Mesendoderm (in vitro differentiated cells): ENCODE results near the gene TGFBRAP1.
A peak's percentile ranks its signal among the peaks of the same experiment; 100 is the strongest.

Experiments
- DNase-seq: peaks from one replicate; pipeline ENCODE4 v3.0.0; 2013
- H2AK5ac ChIP-seq: 2 replicates; pipeline ENCODE4 v1.6.1; 2013; ENCODE audit warnings: low read length, inconsistent platforms
- H2BK120ac ChIP-seq: 2 replicates; pipeline ENCODE4 v1.6.1; 2013; ENCODE audit warnings: low read depth, mild to moderate bottlenecking, low read length, moderate library complexity, mixed read lengths
- H2BK15ac ChIP-seq: replicated peaks from 2 replicates; pipeline ENCODE4 v1.6.1; 2013; ENCODE audit warnings: low read depth, mild to moderate bottlenecking, moderate library complexity
- H2BK5ac ChIP-seq: 2 replicates; pipeline ENCODE4 v1.6.1; 2013; ENCODE audit warnings: low read length, inconsistent platforms
- H3K18ac ChIP-seq: 2 replicates; pipeline ENCODE4 v1.6.1; 2013; ENCODE audit warnings: mild to moderate bottlenecking, low read length, mixed read lengths
- H3K23ac ChIP-seq: one replicate; pipeline ENCODE4 v1.6.1; 2013; ENCODE audit warnings: low read length
- H3K27ac ChIP-seq: 2 replicates; pipeline ENCODE4 v1.5.1; 2013; ENCODE audit warnings: low read depth, mild to moderate bottlenecking, inconsistent platforms, low read length, moderate library complexity
- H3K27me3 ChIP-seq: 2 replicates; pipeline ENCODE4 v1.6.1; 2013; ENCODE audit warnings: low read length, control low read depth, mild to moderate bottlenecking, inconsistent platforms; ENCODE audit not compliant: insufficient read depth, poor library complexity
- H3K36me3 ChIP-seq: 2 replicates; pipeline ENCODE4 v1.6.1; 2013; ENCODE audit warnings: low read length, inconsistent platforms; ENCODE audit not compliant: control insufficient read depth, insufficient read depth
- H3K4ac ChIP-seq: one replicate; pipeline ENCODE4 v1.6.1; 2013; ENCODE audit warnings: low read depth, mild to moderate bottlenecking, low read length, moderate library complexity
- H3K4me1 ChIP-seq: 2 replicates; pipeline ENCODE4 v1.6.1; 2013; ENCODE audit warnings: low read depth, low read length, inconsistent platforms; ENCODE audit not compliant: control insufficient read depth
- H3K4me2 ChIP-seq: 2 replicates; pipeline ENCODE4 v1.6.1; 2013; ENCODE audit warnings: low read length
- H3K4me3 ChIP-seq: 2 replicates; pipeline ENCODE4 v1.5.1; 2013; ENCODE audit warnings: mild to moderate bottlenecking, low read length
- H3K56ac ChIP-seq: one replicate; pipeline ENCODE4 v1.6.1; 2013; ENCODE audit warnings: low read length
- H3K79me1 ChIP-seq: 2 replicates; pipeline ENCODE4 v1.6.1; 2013; ENCODE audit warnings: low read length, inconsistent platforms
- H3K79me2 ChIP-seq: 2 replicates; pipeline ENCODE4 v1.6.1; 2013; ENCODE audit warnings: mild to moderate bottlenecking, low read length; ENCODE audit not compliant: control insufficient read depth, insufficient read depth
- H3K9ac ChIP-seq: 2 replicates; pipeline ENCODE4 v1.6.1; 2013; ENCODE audit warnings: low read length, inconsistent platforms
- H4K5ac ChIP-seq: one replicate; pipeline ENCODE4 v1.6.1; 2013; ENCODE audit warnings: low read length
- H4K8ac ChIP-seq: one replicate; pipeline ENCODE4 v1.6.1; 2013; ENCODE audit warnings: low read depth, mild to moderate bottlenecking, control low read depth, low read length, moderate library complexity
- WGBS: extraction: QIAGEN DNeasy Blood & Tissue Kit; methylation state at CpG from one replicate; pipeline ENCODE4 v1.1.7; 2013; ENCODE audit warnings: low lambda C conversion rate, missing lambda C conversion rate; ENCODE audit not compliant: insufficient coverage; ENCODE audit errors: extremely low coverage; 5-methylcytosine and 5-hydroxymethylcytosine counted together

TGFBRAP1 gene

DNA sequence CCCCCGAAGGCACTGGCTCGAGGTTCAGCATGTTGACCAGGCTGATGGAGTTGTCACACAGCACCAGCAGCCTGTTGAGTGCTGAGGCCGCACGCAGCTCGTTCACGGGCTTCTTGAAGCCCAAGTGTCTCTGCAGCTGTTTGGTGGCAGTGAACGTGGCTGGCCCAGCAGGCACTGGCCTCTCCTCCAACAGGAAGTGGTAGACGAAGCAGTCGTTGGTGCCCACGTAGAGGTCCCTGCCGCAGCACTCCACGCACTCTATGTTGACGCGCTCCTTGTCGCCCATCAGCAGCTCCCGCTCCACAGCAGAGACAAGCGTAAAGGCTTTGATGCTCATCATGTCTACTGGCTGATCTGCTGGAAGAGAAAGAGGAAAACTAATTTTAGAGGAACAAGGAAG lies 21.6 kb downstream of the TGFBRAP1 start:
- H3K4me1 ChIP-seq: no peaks in the 10 kb centered on the region
- no peak overlapping the region for H3K18ac ChIP-seq
- H3K9ac ChIP-seq: no peak overlapping the region
- H2BK120ac ChIP-seq: no peak overlapping the region
- no peak overlapping the region for H3K4ac ChIP-seq
- no peak for DNase-seq
- no peak overlapping the region for H3K4me2 ChIP-seq
- H3K27ac ChIP-seq: no peak overlapping the region
- no peak overlapping the region for H2BK15ac ChIP-seq
- no peaks in the 10 kb centered on the region for H3K27me3 ChIP-seq
- no peak overlapping the region for H2BK5ac ChIP-seq
- H3K36me3 ChIP-seq: no peaks in the 10 kb centered on the region
- no peak overlapping the region for H3K4me3 ChIP-seq
- WGBS: no CpG with 5 or more reads among the region's 17 CpGs
- H4K8ac ChIP-seq: no peak overlapping the region
- no peak overlapping the region for H3K23ac ChIP-seq
- H3K56ac ChIP-seq: no peak overlapping the region
- no peak overlapping the region for H4K5ac ChIP-seq
- H2AK5ac ChIP-seq: no peak overlapping the region
- peaks cover 5% of the 10 kb centered on the region for H3K79me1 ChIP-seq
- H3K79me2 ChIP-seq: no peaks in the 10 kb centered on the region

DNA sequence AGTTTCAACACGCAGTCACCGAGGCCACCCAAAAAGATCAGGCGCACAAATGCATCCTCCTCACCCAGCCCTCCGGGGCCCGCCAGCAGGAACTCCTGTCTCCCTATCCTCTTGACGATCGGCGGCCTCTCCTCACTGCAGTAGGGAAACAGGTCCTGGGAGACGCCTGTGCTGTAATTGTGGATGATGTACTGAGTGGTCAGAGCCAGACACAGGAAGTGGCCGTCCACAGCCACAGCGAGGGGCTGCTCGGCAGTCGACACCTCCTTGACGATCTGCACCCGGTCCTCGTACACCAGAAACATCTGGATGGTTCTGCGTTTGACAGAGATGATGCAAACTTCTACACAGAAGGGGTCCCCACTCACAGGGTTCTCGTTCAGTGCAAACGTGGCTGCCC lies 22.0 kb downstream of the TGFBRAP1 start:
- no peak for DNase-seq
- H4K5ac ChIP-seq: no peak overlapping the region
- H3K27me3 ChIP-seq: no peaks in the 10 kb centered on the region
- H3K4me1 ChIP-seq: no peaks in the 10 kb centered on the region
- no peak overlapping the region for H3K18ac ChIP-seq
- no peak overlapping the region for H3K9ac ChIP-seq
- H2BK15ac ChIP-seq: no peak overlapping the region
- H3K4me3 ChIP-seq: no peak overlapping the region
- H3K79me1 ChIP-seq: peaks cover 5% of the 10 kb centered on the region
- no peak overlapping the region for H3K27ac ChIP-seq
- WGBS: no CpG with 5 or more reads among the region's 19 CpGs
- no peak overlapping the region for H3K23ac ChIP-seq
- H2BK120ac ChIP-seq: no peak overlapping the region
- no peaks in the 10 kb centered on the region for H3K36me3 ChIP-seq
- H3K4me2 ChIP-seq: no peak overlapping the region
- H3K56ac ChIP-seq: no peak overlapping the region
- no peaks in the 10 kb centered on the region for H3K79me2 ChIP-seq
- no peak overlapping the region for H4K8ac ChIP-seq
- H2BK5ac ChIP-seq: no peak overlapping the region
- H2AK5ac ChIP-seq: no peak overlapping the region
- no peak overlapping the region for H3K4ac ChIP-seq

DNA sequence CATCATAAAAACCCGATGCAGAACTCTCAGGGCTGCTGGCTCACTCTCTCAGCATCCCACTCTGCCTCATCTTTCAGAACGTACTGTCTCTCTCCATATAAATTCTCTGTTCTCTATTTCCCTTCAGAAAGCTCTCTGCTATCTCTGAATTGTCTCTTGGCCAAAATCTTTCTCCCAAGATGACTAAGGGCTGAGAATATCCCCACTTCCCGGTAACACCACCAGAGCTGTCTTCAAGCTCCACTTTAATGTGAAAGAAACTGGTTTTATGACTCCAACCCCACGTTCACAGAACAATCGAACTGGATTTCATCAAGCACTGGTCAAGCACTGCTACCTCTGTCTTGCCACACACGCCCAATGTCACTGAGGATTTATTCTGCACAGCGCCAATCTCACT lies 22.4 kb downstream of the TGFBRAP1 start:
- Histone ChIP-seq H2BK5ac (no peak overlapping the region), H3K27ac (no peak overlapping the region), H3K56ac (no peak overlapping the region), H3K4ac (no peak overlapping the region), H4K8ac (no peak overlapping the region), H2AK5ac (no peak overlapping the region), H3K79me2 (no peaks in the 10 kb centered on the region), H4K5ac (no peak overlapping the region), H3K9ac (no peak overlapping the region), H3K18ac (no peak overlapping the region), H3K4me3 (no peak overlapping the region), H3K4me1 (no peaks in the 10 kb centered on the region), H3K36me3 (no peaks in the 10 kb centered on the region), H3K4me2 (no peak overlapping the region), H3K27me3 (no peaks in the 10 kb centered on the region), H3K23ac (no peak overlapping the region), H2BK120ac (no peak overlapping the region), H2BK15ac (no peak overlapping the region), H3K79me1 (peaks cover 5% of the 10 kb centered on the region)
- WGBS: no CpG with 5 or more reads among the region's 7 CpGs
- no peak for DNase-seq

DNA sequence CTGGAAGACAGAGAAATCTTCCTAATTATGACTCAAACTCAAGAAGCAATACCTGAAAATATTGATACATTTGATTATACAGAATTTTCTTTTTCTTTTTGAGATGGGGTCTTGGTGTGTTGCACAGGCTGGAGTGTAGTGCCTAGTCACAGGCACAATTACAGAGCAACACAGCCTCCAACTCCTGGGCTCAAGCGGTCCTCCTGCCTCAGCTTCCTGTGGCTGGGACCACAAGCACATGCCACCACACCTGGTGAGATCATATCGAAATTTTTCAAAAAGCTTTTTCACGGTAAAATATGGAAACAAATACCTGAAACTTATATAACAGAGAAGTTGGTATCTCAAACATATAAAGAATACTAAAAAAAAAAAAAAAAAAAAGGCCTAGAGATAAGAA lies 27.9 kb downstream of the TGFBRAP1 start:
- H2AK5ac ChIP-seq: no peak overlapping the region
- WGBS: no CpG with 5 or more reads among the region's 3 CpGs
- no peak overlapping the region for H3K9ac ChIP-seq
- H4K8ac ChIP-seq: no peak overlapping the region
- H3K4me1 ChIP-seq: no peaks in the 10 kb centered on the region
- H3K27me3 ChIP-seq: no peaks in the 10 kb centered on the region
- no peak overlapping the region for H3K23ac ChIP-seq
- H3K56ac ChIP-seq: no peak overlapping the region
- H2BK15ac ChIP-seq: no peak overlapping the region
- DNase-seq: no peak
- H3K4me2 ChIP-seq: no peak overlapping the region
- H3K4me3 ChIP-seq: no peak overlapping the region
- H2BK120ac ChIP-seq: no peak overlapping the region
- peaks cover 3% of the 10 kb centered on the region for H3K36me3 ChIP-seq
- H3K27ac ChIP-seq: no peak overlapping the region
- H3K4ac ChIP-seq: no peak overlapping the region
- no peaks in the 10 kb centered on the region for H3K79me2 ChIP-seq
- H3K79me1 ChIP-seq: no peaks in the 10 kb centered on the region
- no peak overlapping the region for H3K18ac ChIP-seq
- no peak overlapping the region for H4K5ac ChIP-seq
- H2BK5ac ChIP-seq: no peak overlapping the region

DNA sequence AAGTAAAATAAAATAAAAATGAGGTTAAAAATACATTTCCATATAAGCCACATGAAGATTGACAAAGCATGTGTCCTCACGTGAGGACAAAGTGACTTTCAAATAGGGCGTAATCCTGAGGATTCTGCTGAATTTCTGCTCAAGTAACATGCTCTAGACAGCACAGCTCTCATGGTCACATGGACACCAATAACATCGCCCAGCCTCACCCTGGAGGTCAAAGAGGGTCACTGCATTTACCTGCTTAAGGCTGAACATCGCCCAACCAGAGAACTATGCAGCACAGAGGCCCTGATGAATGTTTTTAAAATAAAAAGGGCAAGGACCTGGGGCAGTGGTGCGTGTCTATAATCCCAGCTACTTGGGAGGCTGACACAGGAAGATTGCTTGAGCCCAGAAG lies 30.2 kb downstream of the TGFBRAP1 start:
- no peak overlapping the region for H3K23ac ChIP-seq
- no peak overlapping the region for H3K4me2 ChIP-seq
- H3K4ac ChIP-seq: no peak overlapping the region
- H2AK5ac ChIP-seq: no peak overlapping the region
- no peak overlapping the region for H2BK5ac ChIP-seq
- no peak overlapping the region for H3K4me3 ChIP-seq
- no peak overlapping the region for H4K5ac ChIP-seq
- peak; percentile 62 for DNase-seq
- no peaks in the 10 kb centered on the region for H3K4me1 ChIP-seq
- no CpG with 5 or more reads among the region's 5 CpGs for WGBS
- H3K27me3 ChIP-seq: no peaks in the 10 kb centered on the region
- H3K18ac ChIP-seq: no peak overlapping the region
- no peaks in the 10 kb centered on the region for H3K79me2 ChIP-seq
- no peak overlapping the region for H4K8ac ChIP-seq
- no peak overlapping the region for H2BK120ac ChIP-seq
- H3K79me1 ChIP-seq: no peaks in the 10 kb centered on the region
- peaks cover 3% of the 10 kb centered on the region for H3K36me3 ChIP-seq
- no peak overlapping the region for H2BK15ac ChIP-seq
- no peak overlapping the region for H3K9ac ChIP-seq
- H3K56ac ChIP-seq: no peak overlapping the region
- H3K27ac ChIP-seq: no peak overlapping the region

DNA sequence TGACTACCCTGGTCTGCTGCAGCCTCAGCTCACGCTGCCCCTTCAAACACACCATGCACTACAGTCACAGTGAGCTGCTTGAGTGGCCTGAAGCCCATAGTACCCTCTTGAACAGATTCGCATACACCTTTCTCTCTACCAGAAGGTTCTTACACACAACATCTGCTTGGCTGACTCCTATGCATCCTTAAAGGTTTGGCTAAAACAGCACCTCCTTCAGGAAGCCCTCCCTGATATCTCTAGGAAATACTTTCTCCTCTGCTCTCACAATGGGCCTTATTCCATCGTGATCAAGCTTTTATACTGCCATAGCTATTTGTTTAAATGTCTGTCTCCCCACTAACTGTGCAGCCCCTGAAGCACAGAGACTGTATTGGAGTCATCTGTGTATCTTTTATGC lies 31.5 kb downstream of the TGFBRAP1 start:
- Histone ChIP-seq H3K4me1 (no peaks in the 10 kb centered on the region), H3K79me2 (no peaks in the 10 kb centered on the region), H3K79me1 (no peaks in the 10 kb centered on the region), H3K4me2 (no peak overlapping the region), H3K4ac (no peak overlapping the region), H3K27me3 (no peaks in the 10 kb centered on the region), H3K4me3 (no peak overlapping the region), H3K27ac (no peak overlapping the region), H2BK15ac (no peak overlapping the region), H3K18ac (no peak overlapping the region), H2BK120ac (no peak overlapping the region), H3K56ac (no peak overlapping the region), H2AK5ac (no peak overlapping the region), H3K23ac (no peak overlapping the region), H4K5ac (no peak overlapping the region), H3K9ac (no peak overlapping the region), H4K8ac (no peak overlapping the region), H3K36me3 (peaks cover 3% of the 10 kb centered on the region), H2BK5ac (no peak overlapping the region)
- no peak for DNase-seq
- no CpG with 5 or more reads among the region's 3 CpGs for WGBS
